Activated CD4-positive, alpha-beta T cell treated with anti-CD3 and anti-CD28 coated beads, Interleukin-2, amount 10 ng/mL, durations not matched to agents 24 days and 14 days (primary cell): ENCODE measurements around the gene NTNG1. TPM values are rescaled to one million over a fixed set of nuclear protein-coding genes. Genes with fewer than 3 reads are reported as not detected.

Experiments
- DNase-seq: peaks from one replicate; pipeline ENCODE4 v3.0.0; 2022
- H3K27ac Mint-ChIP-seq: one replicate; pipeline ENCODE4 v1.8.0; 2022; ENCODE audit warnings: mild to moderate bottlenecking, mixed read lengths
- H3K27me3 Mint-ChIP-seq: one replicate; pipeline ENCODE4 v1.8.0; 2022; ENCODE audit warnings: mixed read lengths
- H3K36me3 Mint-ChIP-seq: one replicate; pipeline ENCODE4 v1.8.0; 2022; ENCODE audit warnings: low read depth, mild to moderate bottlenecking, mixed read lengths
- H3K4me1 Mint-ChIP-seq: one replicate; pipeline ENCODE4 v1.8.0; 2021; ENCODE audit warnings: mixed read lengths
- H3K4me3 Mint-ChIP-seq: one replicate; pipeline ENCODE4 v1.8.0; 2022; ENCODE audit warnings: mild to moderate bottlenecking, moderate library complexity, mixed read lengths
- H3K9me3 Mint-ChIP-seq: one replicate; pipeline ENCODE4 v1.8.0; 2021; ENCODE audit warnings: mixed read lengths
- intact Hi-C: fragments of 100-400 bp; cut with micrococcal nuclease; formaldehyde crosslinking; loops from one replicate; pipeline ENCODE4 v1.15.1; 2023
- total RNA-seq: library from RNA; stranded (reverse); gene quantifications from 2 replicates; pipeline ENCODE4 v1.2.3, GENCODE V29; 2022

Gene NTNG1
- total RNA-seq, 1 donor from 2014 or later: not detected

DNA sequence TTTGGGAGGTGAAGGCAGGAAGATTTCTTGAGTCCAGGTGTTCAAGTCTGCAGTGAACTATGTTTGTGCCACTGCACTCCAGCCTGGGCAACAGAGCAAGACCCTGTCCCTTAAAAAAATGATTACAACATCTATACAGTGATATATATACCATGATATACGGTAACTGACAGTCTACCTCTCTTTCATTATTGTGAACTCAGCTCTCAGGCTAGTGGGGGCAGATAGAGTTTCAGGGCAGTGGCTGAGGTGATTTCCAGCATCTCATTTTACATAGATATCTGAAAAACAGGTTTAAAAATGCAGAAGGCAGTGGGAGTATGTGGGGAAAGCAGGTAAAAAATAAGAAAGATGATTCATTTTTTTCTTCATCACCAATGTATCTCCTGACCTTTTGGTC, 8.1 kb upstream of the NTNG1 start:
- Mint-ChIP-seq H3K36me3 (no peaks in the 10 kb centered on the region), H3K27ac (no peak overlapping the region), H3K4me3 (no peak overlapping the region), H3K9me3 (no peaks in the 10 kb centered on the region), H3K27me3 (peaks cover 3% of the 10 kb centered on the region), H3K4me1 (no peaks in the 10 kb centered on the region)
- intact Hi-C loops: no loop called here
- DNase-seq: no peak

DNA sequence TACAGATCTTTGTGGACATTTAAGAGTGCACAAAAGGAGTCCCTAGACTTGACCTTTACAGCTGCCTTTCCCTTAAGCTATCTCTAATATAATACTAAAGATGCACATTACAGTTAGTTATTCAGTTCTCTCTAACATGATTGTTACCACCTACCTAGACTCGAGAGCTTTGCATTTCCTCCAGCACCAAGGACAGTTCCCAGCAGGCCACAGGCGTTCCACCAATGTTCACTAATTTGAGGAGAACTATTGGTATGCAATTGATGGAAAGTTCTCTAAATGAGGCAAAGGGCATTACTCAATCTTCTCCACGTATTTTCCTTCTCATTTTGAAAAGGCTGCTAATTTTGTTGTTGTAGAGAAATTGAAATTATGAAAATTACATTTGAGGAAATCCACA, 5.4 kb upstream of the NTNG1 start:
- Mint-ChIP-seq H3K9me3 (no peaks in the 10 kb centered on the region), H3K4me1 (peaks cover 5% of the 10 kb centered on the region), H3K4me3 (no peak overlapping the region), H3K36me3 (no peaks in the 10 kb centered on the region), H3K27me3 (peaks cover 27% of the 10 kb centered on the region), H3K27ac (no peak overlapping the region)
- DNase-seq: peak; percentile 76
- intact Hi-C loops: no loop called here

DNA sequence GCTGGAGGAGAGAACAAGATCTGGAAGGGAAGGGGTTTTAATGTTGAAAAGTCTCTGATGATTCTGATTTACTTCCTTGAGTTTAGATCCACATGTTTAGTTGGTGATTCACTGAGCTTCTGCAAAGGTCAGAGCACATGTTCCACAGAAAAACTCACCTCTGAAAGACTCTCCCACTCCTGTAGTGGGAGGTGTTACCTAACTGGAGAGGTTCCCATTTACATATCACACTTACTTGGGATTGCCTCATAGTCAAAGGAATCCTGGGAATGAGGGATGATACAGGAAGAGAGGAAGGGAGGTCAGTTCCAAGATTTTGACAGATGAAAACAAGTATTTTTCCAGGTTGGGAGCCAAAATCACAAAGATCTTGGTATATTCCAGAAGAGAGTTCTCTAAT, 2.7 kb upstream of the NTNG1 start:
- intact Hi-C loops: no loop called here
- Mint-ChIP-seq H3K27ac (no peak overlapping the region), H3K4me3 (no peak overlapping the region), H3K36me3 (no peaks in the 10 kb centered on the region), H3K9me3 (no peaks in the 10 kb centered on the region), H3K27me3 (peaks cover 45% of the 10 kb centered on the region), H3K4me1 (peaks cover 14% of the 10 kb centered on the region)
- DNase-seq: no peak

DNA sequence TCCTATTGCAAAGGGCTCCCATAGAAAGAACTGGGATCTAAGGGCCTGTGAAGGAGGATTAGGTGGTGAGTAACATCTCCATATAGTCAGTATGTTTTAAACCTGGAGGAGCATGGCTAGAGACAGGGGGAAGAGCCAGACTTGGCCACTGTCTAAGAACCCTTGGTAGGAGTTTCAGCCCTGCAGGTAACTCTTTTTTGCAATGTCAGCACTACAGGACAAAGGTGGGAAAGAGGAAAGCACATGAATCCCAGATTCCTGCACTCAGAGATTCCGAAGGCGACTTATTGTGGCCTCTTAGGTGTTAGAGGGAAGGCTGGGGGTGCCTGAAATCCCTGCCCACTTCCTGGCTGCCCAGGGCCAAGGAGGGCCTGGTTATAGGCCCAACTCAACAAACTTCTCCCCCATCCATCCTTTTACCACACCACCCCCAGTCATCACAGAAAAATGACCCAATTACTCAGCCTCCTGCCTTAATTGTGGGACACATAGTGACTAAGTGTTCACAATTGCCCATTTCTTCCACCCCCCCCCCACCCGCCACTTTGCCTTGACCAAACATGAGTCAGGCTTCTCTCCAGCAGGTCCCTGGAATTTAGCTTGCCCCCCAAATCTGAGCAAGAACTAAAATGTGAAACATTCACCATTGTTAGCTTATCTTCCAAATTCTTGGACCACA, 1.9 kb upstream of the NTNG1 start:
- Mint-ChIP-seq H3K36me3 (no peaks in the 10 kb centered on the region), H3K27ac (no peak overlapping the region), H3K9me3 (no peaks in the 10 kb centered on the region), H3K27me3 (peaks cover 48% of the 10 kb centered on the region), H3K4me1 (peaks cover 14% of the 10 kb centered on the region), H3K4me3 (no peak overlapping the region)
- no peak for DNase-seq
- intact Hi-C loops: no loop called here

DNA sequence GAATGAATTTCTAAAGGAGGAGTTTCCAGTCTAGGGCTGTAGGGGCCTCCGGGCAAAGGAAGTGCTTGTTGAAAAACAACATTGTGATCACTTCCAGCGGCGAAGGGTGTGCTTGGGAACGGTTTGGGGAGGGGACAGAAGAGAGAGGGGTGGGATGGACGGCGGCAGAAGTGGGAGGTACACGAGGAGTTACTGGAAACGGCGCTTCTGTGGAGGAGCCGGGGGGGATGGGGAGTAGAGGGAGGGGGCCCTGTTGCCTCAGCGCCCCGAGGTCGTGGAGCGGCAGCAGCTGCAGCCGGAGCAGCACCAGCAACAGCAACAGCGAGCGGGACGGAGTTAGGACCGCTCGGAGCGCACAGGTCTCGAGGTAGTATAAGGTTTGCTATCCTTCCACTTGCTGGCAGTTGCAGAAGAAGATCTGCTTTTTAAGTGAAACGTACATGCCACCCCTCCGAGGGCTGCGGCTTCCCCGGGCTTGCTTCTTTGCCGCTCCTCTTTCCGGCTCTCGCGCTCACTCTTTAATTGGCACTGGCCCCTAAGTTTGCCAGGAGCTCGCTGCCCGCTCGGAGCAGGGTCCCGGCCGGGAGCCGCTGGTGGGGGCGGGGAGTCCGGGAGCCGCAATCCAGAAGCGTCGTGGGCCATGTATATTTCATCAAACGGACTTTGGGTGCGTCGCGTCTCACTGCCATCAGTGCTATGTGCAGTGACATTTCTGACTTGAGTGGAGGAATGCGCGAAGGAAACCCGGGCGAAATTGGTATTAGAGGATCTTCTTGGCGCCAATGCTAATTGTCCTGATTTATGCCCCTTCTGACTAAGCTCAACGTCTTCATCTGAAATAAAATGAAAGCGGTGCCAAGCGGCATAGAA, 771 bp upstream of the NTNG1 start:
- DNase-seq: peak; percentile 67
- Mint-ChIP-seq H3K9me3 (no peaks in the 10 kb centered on the region), H3K27me3 (peaks cover 52% of the 10 kb centered on the region), H3K36me3 (no peaks in the 10 kb centered on the region), H3K4me1 (peaks cover 14% of the 10 kb centered on the region), H3K27ac (no peak overlapping the region), H3K4me3 (peak overlapping the region; percentile 73)
- intact Hi-C loops: loop anchor here (2.0 to 10.0 kb wide), 2 partner anchors 83 to 175 kb away; partner anchors contain the start of gene PRMT6

DNA sequence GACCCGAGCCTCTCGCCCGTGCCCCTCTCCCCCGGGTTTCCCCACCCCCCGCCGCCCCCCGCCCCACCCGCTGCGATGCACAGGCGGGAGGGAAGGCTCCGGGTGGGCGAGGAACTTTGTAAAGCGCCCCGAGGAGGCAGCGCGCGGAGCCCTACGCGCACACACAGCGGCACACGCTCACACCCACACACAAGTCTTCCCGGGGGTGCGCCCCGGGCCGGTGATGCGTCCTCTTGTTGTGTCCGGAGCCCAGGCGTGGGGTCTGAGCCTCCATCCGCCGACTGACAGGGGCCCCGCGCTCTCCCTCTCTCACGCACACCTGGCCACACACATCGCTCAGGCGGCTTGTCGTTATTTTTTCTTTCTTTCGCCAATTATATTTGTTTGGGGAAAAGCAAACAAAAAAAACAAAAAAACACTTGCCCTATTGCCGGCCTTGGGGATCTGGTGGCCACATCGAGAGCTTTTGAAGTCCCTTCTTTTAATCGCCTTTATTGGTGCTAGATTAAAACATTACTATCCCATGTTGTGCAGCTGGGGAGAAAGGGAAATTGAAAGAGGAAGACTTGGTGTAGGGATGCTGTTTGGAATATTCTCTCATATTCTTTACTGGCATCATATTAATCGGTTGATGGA, 770 bp downstream of the NTNG1 start:
- peaks cover 14% of the 10 kb centered on the region for H3K4me1 Mint-ChIP-seq
- peak; percentile 59 for DNase-seq
- intact Hi-C loops: loop anchor here (2.0 to 10.0 kb wide), 2 partner anchors 85 to 177 kb away; partner anchors contain the start of gene PRMT6
- no peak overlapping the region for H3K27ac Mint-ChIP-seq
- H3K9me3 Mint-ChIP-seq: no peaks in the 10 kb centered on the region
- peak overlapping the region; percentile 76 for H3K4me3 Mint-ChIP-seq
- H3K36me3 Mint-ChIP-seq: no peaks in the 10 kb centered on the region
- peaks cover 55% of the 10 kb centered on the region for H3K27me3 Mint-ChIP-seq

DNA sequence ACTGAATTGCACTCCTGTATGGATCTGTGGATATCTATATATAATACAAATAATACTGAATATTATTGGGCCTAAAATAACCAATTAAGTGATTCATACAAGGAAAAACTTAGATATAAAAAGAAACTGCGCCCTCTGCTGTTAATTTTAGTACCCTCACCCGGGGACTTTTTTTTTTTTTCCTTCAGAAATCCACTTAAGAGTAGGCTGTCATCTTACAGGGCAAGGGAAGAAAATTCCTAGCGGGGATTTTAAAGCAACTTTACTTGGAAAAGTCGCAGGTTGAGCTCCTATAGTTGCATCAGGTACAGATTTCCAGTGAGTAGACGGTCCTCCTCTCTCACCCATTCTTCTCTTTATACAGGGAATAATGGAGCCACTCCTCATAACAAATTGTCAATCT, 1.3 kb downstream of the NTNG1 start:
- Mint-ChIP-seq H3K36me3 (no peaks in the 10 kb centered on the region), H3K4me3 (peak overlapping the region; percentile 76), H3K27ac (no peak overlapping the region), H3K27me3 (peaks cover 55% of the 10 kb centered on the region), H3K9me3 (no peaks in the 10 kb centered on the region), H3K4me1 (peaks cover 14% of the 10 kb centered on the region)
- DNase-seq: peak; percentile 60
- intact Hi-C loops: loop anchor here (10.0 kb wide), 1 partner anchor 177 kb away; no protein-coding TSS in a partner anchor

DNA sequence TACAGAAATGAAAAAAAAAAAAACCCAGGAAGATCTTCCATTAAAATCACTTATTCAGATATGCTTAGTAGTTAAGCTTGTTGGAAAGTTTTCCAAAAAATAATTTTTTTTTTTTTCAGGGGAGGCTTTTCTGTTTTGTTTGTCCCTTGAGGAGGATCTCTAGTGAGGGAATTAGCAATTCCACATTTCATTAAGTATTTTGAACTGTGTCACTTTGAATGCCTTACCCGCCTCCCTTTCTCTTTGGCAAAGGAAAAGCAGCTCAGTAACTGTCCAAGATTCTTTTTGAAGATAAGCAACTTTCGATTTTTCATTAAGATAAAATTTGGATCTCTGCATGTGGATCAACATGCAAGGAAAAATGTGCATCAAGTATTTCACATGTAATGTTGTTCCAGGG, 1.8 kb downstream of the NTNG1 start:
- H3K27me3 Mint-ChIP-seq: peaks cover 52% of the 10 kb centered on the region

DNA sequence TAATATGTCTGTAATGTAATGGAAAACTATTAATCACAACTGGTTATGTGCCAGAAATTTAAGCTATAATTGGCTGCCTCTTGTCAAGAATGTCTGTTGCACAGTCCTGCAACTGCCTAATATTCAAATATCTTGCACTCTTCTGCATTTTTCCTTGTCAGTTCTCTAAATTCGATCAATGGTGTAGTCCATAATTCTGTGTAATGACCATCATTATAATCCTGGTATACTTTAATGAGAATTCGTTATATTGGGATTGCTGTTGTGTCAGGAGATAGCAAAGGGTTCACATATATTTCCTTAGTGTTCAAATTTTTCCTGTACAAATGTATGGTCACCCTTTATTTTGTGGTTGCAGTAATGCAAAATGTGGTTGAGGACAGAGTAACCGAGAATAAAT, 4.8 kb downstream of the NTNG1 start:
- DNase-seq: no peak
- intact Hi-C loops: loop anchor here (10.0 kb wide), 1 partner anchor 181 kb away; no protein-coding TSS in a partner anchor
- no peaks in the 10 kb centered on the region for H3K9me3 Mint-ChIP-seq
- H3K4me3 Mint-ChIP-seq: no peak overlapping the region
- H3K4me1 Mint-ChIP-seq: peaks cover 6% of the 10 kb centered on the region
- H3K27ac Mint-ChIP-seq: no peak overlapping the region
- peaks cover 28% of the 10 kb centered on the region for H3K27me3 Mint-ChIP-seq
- no peaks in the 10 kb centered on the region for H3K36me3 Mint-ChIP-seq

More for the DNA sequence above, 1.8 kb downstream of the NTNG1 start:
- Mint-ChIP-seq H3K4me1 (peaks cover 14% of the 10 kb centered on the region), H3K9me3 (no peaks in the 10 kb centered on the region), H3K36me3 (no peaks in the 10 kb centered on the region), H3K4me3 (no peak overlapping the region), H3K27ac (no peak overlapping the region)
- no peak for DNase-seq
- intact Hi-C loops: loop anchor here (10.0 kb wide), 1 partner anchor 178 kb away; no protein-coding TSS in a partner anchor

DNA sequence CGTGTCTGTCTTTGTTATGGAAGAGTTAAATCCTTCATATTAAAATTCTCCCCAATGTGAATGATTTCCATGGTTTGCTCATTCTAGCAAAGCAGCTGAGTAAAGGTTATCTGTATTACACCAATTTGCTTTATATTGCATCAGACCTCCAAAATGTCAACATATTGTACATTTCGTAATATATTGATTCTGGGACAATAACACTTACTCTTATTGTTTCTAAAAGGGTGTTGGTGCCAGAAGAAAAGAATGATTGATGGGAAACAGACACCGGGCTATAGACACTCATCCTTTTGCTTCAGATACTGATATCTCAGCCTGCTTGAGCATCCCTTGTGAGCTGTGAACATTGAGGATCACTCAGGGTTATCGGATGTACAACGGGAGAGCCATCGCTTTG, 7.0 kb downstream of the NTNG1 start:
- intact Hi-C loops: loop anchor here (10.0 kb wide), 1 partner anchor 183 kb away; no protein-coding TSS in a partner anchor
- Mint-ChIP-seq H3K4me1 (no peaks in the 10 kb centered on the region), H3K4me3 (no peak overlapping the region), H3K9me3 (no peaks in the 10 kb centered on the region), H3K27ac (no peak overlapping the region), H3K27me3 (peaks cover 14% of the 10 kb centered on the region), H3K36me3 (no peaks in the 10 kb centered on the region)
- no peak for DNase-seq

DNA sequence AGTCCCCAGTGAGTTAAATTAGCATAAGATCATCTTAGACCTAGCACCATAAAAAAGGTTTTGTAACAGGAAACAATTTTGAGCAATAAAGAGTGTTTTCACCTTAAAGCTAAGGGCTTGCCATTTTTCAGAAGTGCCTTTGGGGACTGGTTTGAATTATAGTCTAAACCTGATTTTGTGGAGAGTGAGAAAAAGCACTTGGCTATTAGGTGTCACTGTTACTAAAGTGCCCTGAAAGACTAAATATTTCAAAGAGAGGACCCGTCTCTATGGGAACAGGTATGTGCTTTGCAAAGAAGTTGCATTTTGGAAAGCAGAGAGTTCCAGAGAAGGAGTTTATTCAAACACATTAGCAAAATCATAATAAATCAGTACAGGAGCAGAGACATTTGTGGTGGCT, 9.1 kb downstream of the NTNG1 start:
- no peaks in the 10 kb centered on the region for H3K4me1 Mint-ChIP-seq
- no peaks in the 10 kb centered on the region for H3K36me3 Mint-ChIP-seq
- no peak overlapping the region for H3K4me3 Mint-ChIP-seq
- peaks cover 5% of the 10 kb centered on the region for H3K27me3 Mint-ChIP-seq
- H3K9me3 Mint-ChIP-seq: no peaks in the 10 kb centered on the region
- H3K27ac Mint-ChIP-seq: no peak overlapping the region
- intact Hi-C loops: loop anchor here (10.0 kb wide), 1 partner anchor 185 kb away; no protein-coding TSS in a partner anchor
- DNase-seq: no peak

DNA sequence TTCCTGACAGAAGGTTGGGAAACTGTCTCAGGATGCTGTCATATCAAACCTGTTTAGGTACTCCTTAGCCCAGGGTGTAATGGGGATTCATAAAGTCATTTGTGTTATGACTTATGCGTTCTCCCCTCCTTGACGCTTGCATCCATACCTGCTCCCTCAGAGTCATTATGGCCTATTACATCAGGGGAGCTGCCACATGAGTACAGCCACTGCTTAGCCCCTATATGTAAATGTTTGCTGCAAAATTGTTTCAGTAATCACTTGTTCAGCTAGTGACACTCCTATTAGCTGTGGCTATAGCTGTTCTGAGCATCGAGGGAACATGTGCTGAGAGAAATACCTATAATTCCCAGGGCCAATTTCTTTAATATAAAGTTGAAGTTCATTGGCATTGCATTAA, 10.5 kb downstream of the NTNG1 start:
- H3K9me3 Mint-ChIP-seq: no peaks in the 10 kb centered on the region
- H3K4me1 Mint-ChIP-seq: no peaks in the 10 kb centered on the region
- H3K36me3 Mint-ChIP-seq: no peaks in the 10 kb centered on the region
- intact Hi-C loops: no loop called here
- DNase-seq: no peak
- H3K4me3 Mint-ChIP-seq: no peak overlapping the region
- H3K27me3 Mint-ChIP-seq: peaks cover 2% of the 10 kb centered on the region
- H3K27ac Mint-ChIP-seq: no peak overlapping the region

DNA sequence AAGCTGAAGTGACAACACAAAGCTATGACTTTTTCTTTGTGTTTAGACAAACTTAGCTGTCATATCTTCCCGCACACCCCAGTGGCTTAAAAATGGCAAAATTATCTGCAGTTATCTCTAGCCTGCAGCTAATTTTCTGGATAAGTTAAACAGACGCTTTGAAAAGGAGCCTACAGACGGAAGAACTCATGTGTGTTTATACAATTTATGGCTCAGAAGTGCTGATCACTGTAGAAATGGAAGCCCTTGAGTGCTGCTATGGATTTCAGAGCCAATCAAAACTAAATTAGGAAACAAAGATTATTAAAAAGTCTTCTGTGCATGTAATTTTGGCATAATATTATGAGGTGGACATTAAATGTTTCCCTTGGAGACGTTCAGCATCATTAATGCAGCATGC, 11.6 kb downstream of the NTNG1 start:
- intact Hi-C loops: no loop called here
- H3K9me3 Mint-ChIP-seq: no peaks in the 10 kb centered on the region
- no peak overlapping the region for H3K27ac Mint-ChIP-seq
- no peaks in the 10 kb centered on the region for H3K36me3 Mint-ChIP-seq
- DNase-seq: no peak
- H3K27me3 Mint-ChIP-seq: peaks cover 2% of the 10 kb centered on the region
- H3K4me1 Mint-ChIP-seq: no peaks in the 10 kb centered on the region
- no peak overlapping the region for H3K4me3 Mint-ChIP-seq

DNA sequence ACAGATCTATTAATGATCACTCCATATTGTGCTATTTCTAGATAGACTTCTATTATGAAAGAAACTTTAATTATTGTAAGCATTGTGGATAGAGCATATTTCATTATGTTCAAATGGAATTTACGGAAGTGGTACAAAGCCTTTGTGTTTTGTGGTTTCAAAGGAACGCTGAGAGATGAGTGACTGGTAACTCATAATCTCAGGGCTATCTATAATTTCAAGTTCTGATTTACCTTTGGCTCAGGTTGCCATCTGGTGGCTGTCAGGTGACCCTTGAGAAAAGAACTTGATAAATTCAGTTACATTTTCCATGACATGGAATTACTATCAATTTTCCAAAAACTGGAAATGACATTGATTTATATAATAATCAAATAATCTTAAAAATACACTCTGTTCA, 12.2 kb downstream of the NTNG1 start:
- Mint-ChIP-seq H3K27ac (no peak overlapping the region), H3K36me3 (no peaks in the 10 kb centered on the region)
- DNase-seq: no peak

More for the DNA sequence above, 12.2 kb downstream of the NTNG1 start:
- no peaks in the 10 kb centered on the region for H3K4me1 Mint-ChIP-seq
- no peaks in the 10 kb centered on the region for H3K9me3 Mint-ChIP-seq
- intact Hi-C loops: no loop called here
- no peak overlapping the region for H3K4me3 Mint-ChIP-seq
- H3K27me3 Mint-ChIP-seq: no peaks in the 10 kb centered on the region
